Cardiac fibroblast (primary cell): ENCODE data around the gene RASA4B.
"Not testable (repeated sequence)": the region's sequence is repeated elsewhere in the genome, so short reads cannot be mapped to it uniquely, and the experiment has no call there.

ENCODE experiments used
- DNase-seq, 2 donors: peaks; one replicate each; pipeline versions ENCODE4 v3.0.0 to v3.0.0-alpha.2; 2010; ENCODE audit warnings: low read depth in 2 of 2
- H3K4me3 ChIP-seq, 2 donors: replicated peaks in 1 of 2; 1 replicate in 1 of 2; 2 replicates in 1 of 2; pipeline ENCODE4 v1.5.1; 2011; ENCODE audit warnings: low read depth in 2 of 2, low read length in 2 of 2, mild to moderate bottlenecking in 2 of 2, moderate library complexity in 1 of 2
- TF ChIP-seq, protein P1 (sequence below): IDR thresholded peaks from one replicate; pipeline ENCODE4 v1.5.1; 2011; ENCODE audit warnings: low read depth, mild to moderate bottlenecking, low read length, inconsistent platforms

The RASA4B gene

DNA sequence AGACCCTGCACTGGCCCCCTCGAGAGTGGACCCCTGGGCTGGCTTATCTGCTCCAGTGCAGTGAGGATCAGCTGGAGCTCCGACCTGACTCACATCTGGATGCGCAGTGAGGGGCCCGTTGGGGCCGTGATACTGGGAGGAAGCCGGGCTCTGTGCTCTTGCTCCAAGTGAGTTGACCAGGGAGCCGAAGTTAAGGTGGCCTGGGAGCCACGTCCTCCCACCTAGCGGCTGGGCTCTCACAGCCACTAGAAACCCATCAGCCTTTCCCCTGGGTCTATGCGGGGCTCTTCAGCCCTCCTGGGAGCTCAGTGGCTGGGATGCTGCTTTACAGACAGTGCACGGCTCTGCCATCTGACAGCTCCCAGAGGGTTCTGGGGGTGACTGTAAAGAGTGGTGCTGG, 62.0 kb downstream of the RASA4B start:
- TF ChIP-seq, protein P1, sequence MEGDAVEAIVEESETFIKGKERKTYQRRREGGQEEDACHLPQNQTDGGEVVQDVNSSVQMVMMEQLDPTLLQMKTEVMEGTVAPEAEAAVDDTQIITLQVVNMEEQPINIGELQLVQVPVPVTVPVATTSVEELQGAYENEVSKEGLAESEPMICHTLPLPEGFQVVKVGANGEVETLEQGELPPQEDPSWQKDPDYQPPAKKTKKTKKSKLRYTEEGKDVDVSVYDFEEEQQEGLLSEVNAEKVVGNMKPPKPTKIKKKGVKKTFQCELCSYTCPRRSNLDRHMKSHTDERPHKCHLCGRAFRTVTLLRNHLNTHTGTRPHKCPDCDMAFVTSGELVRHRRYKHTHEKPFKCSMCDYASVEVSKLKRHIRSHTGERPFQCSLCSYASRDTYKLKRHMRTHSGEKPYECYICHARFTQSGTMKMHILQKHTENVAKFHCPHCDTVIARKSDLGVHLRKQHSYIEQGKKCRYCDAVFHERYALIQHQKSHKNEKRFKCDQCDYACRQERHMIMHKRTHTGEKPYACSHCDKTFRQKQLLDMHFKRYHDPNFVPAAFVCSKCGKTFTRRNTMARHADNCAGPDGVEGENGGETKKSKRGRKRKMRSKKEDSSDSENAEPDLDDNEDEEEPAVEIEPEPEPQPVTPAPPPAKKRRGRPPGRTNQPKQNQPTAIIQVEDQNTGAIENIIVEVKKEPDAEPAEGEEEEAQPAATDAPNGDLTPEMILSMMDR = no peak
- DNase-seq = no peak

DNA sequence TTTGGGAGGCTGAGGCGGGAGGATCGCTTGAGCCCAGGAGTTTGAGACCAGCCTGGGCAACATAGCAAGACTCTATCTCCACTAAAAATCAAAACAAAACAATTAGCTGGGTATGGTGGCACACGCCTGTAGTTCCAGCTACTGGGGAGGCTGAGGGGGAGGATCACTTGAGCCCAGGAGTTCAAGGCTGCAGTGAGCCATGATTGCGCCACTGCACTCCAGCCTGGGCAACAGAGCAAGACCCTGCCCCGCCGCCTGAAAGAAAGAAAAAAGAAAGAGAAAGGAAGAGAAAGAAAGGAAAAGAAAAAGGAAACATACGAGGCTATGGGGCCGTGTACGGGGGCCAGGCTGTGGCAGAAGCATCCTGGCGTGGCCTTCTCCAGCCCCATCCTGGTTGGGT, 62.6 kb downstream of the RASA4B start:
- not testable (repeated sequence) for DNase-seq, H3K4me3 ChIP-seq

More for the DNA sequence above, 62.0 kb downstream of the RASA4B start:
- no peak overlapping the region for H3K4me3 ChIP-seq

DNA sequence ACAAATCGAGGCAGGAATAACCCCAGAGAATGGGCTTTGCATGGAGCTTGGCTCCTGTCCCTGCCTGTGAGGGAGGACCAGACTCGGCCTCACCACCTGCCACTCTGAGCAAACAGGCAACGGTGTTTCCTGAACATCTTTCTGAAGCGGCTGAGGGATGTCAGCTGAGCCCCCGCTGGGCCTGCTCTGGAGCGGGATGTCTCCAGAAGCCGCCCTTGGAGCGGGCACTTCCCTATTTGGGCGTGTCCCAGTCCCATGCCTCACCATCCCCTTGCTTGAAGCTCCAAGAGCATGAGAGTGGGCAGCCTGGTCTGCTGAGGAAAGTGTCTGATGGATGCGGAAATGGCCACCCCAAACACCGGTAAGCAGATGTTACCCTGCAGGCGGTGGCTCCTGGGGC, 63.1 kb downstream of the RASA4B start:
- DNase-seq = no peak
- TF ChIP-seq, protein P1 = no peak
- no peak overlapping the region for H3K4me3 ChIP-seq

DNA sequence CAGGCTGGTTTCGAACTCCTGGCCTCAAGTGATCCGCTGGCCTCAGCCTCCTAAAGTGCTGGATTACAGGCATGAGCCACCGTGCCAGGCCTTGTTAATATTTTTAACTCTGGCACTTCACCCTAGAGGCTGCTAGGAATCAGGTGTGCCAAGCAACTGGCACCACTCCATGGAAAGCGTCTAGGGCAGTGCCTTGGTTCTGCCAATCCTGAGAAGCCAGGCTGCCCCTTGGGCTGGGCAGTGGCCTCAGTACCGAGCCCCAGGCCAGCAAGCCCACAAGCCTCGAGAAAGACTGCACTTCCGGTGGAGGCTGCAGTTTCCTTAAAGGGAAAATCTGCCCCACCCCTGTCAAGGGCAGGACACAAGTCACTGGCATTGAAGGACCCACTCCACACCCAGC, 64.3 kb downstream of the RASA4B start:
- no peak overlapping the region for H3K4me3 ChIP-seq
- no peak for DNase-seq
- TF ChIP-seq, protein P1 = no peak

DNA sequence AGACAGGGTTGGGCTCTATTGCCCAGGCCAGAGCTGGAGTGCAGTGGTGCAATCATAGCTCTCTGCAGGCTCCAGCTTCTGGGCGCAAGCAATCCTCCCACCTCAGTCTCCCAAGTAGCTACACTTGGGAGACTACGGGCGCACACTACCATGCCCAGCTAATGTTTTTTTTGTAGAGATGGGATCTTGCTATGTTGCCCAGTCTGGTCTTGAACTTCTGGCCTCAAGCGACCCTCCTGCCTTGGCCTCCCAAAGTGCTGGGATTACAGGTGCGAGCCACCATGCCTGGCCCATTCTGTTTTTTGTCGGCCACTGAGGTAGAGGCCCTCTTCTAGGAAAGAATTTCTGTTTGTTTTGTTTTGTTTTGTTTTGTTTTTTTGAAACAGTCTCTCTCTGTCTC, 65.1 kb downstream of the RASA4B start:
- TF ChIP-seq, protein P1 = no peak
- no peak overlapping the region for H3K4me3 ChIP-seq
- DNase-seq = no peak

DNA sequence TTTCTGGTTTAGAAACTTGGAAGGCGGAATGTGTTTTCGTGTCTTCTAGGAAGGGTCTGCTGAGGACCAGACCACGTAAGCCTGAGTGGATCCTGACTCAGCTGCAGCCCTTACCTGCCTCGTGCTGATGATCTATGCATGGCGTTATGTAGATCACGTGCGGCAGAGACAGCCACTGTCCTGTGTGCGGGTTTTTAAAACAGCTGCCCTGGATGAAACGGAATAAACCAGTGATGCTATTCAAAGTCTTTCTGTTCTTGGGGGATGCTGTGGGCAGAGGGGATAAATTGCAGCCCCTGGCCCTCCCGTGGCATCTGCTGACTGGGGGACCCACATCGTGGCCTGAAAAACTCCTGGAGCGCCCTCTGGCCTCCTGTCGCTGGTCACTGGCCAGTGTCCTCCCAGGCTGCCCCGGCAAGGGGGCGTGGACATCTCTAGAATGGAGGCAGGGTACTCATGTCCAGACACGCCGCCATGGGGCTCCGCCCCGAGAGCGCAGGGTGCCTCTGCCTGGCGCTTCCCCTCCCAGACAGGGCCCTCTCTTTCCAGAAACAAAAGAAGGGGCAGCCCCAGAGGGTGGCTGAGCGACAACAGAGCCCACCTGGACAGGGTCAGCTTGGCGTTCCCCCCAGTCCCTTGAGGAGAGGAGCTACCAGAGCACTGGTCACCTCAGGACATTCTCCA, 66.1 kb downstream of the RASA4B start:
- no peak for DNase-seq
- TF ChIP-seq, protein P1 = no peak
- H3K4me3 ChIP-seq = no peak overlapping the region

DNA sequence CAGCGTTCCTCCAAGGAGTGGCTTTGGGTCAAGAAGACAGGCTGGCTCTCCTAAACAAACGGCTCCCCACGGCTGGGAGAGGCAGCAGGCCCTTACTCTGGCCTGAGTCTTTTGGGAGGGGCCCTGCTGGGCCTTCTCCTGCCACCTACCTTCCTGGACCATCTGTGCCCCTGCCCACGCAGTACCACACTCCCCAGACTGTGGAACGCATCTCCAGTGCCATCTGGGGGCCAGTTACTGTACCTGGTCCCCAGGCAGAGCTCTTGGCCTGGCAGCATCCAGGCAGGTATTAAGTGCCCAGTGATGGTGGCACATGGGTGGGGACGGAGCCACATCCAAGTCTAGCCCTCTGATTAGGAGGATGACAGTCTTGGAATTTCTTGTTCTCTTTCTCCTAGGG, 67.3 kb downstream of the RASA4B start:
- TF ChIP-seq, protein P1 = peak; percentile 12
- no peak for DNase-seq
- no peak overlapping the region for H3K4me3 ChIP-seq
